PFSK-1 (cell line): ENCODE measurements around the gene ZNF385C.

Experiments used
- FOXP2 ChIP-seq: optimal IDR thresholded peaks from 2 replicates; pipeline ENCODE3; 2011; ENCODE audit warnings: borderline replicate concordance, control low read depth, inconsistent platforms; ENCODE audit not compliant: insufficient read depth; ENCODE audit errors: extremely low read length, extremely low read depth
- POLR2AphosphoS5 ChIP-seq: IDR thresholded peaks from 2 replicates; pipeline ENCODE4 v1.6.1; 2012; ENCODE audit warnings: low read depth, mild to moderate bottlenecking, control low read depth, low read length, moderate library complexity
- TAF1 ChIP-seq: IDR thresholded peaks from 2 replicates; pipeline ENCODE4 v1.6.1; 2012; ENCODE audit warnings: low read length, control low read depth, borderline replicate concordance; ENCODE audit not compliant: insufficient read depth
- TF ChIP-seq, protein P1 (sequence below), 2 experiments: IDR thresholded peaks; 2 replicates each; pipeline versions ENCODE4 v1.6.1 to v1.8.0; 2011 to 2012; ENCODE audit warnings: low read depth in 2 of 2, low read length in 2 of 2, control low read depth in 1 of 2, inconsistent platforms in 1 of 2, mild to moderate bottlenecking in 1 of 2, moderate library complexity in 1 of 2; ENCODE audit not compliant: insufficient read depth in 1 of 2

DNA sequence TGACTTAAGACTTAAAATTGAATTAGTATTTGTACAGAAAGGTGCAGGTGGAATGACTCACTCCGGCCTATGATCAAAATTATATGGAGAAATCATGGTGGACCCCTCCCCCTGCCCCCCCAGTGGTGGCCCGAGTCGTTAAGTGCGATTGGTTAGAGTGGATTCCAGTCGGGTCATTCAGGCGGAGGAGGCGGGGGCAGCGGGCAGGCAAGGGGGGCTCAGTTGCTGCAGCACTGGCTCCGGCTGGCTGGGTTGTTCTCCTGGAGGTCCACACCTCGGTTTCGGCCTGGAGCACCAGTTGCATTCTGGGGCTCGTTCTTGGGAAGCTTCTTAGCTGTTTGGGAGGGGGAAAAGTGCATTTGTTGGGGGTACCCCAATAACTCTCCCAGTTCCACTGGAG, 27.3 kb upstream of the ZNF385C start:
- no peak for TF ChIP-seq TAF1
- no peak for TF ChIP-seq POLR2AphosphoS5
- TF ChIP-seq, protein P1, sequence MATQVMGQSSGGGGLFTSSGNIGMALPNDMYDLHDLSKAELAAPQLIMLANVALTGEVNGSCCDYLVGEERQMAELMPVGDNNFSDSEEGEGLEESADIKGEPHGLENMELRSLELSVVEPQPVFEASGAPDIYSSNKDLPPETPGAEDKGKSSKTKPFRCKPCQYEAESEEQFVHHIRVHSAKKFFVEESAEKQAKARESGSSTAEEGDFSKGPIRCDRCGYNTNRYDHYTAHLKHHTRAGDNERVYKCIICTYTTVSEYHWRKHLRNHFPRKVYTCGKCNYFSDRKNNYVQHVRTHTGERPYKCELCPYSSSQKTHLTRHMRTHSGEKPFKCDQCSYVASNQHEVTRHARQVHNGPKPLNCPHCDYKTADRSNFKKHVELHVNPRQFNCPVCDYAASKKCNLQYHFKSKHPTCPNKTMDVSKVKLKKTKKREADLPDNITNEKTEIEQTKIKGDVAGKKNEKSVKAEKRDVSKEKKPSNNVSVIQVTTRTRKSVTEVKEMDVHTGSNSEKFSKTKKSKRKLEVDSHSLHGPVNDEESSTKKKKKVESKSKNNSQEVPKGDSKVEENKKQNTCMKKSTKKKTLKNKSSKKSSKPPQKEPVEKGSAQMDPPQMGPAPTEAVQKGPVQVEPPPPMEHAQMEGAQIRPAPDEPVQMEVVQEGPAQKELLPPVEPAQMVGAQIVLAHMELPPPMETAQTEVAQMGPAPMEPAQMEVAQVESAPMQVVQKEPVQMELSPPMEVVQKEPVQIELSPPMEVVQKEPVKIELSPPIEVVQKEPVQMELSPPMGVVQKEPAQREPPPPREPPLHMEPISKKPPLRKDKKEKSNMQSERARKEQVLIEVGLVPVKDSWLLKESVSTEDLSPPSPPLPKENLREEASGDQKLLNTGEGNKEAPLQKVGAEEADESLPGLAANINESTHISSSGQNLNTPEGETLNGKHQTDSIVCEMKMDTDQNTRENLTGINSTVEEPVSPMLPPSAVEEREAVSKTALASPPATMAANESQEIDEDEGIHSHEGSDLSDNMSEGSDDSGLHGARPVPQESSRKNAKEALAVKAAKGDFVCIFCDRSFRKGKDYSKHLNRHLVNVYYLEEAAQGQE (IDR thresholded peaks at IDR 0.05; ENCODE audit: insufficient read depth in 1 of 2, low read depth in 2 of 2, low read length in 2 of 2), result no peak
- TF ChIP-seq FOXP2, result no peak
